ENCODE results near the gene FSTL5.

DNA sequence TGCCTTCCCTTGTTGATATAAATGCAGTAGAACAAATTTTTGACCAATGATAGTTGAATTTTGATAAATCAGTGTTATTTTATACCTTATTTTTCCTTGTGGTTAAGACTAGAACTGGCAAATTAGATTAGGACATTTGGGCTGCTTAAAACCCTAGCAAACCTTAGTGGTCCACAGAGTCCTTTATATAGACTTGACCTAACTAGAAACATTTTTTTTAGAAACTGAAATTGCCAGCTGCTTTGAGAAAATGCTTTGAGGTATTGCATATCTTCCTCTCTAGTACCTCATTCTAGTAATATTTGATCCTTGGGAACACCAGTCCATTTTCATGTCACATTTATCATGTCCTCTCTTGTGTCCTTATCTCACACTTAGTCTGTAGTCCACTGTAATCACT, 580.3 kb downstream of the FSTL5 start:
- TF ChIP-seq CTCF (conservative IDR thresholded peaks at IDR 0.05; ENCODE audit: low read depth in 2 of 2) = no peak
- no peak for TF ChIP-seq POLR2AphosphoS5 (IDR thresholded peaks at IDR 0.05; ENCODE audit: low read depth)
- no peak for TF ChIP-seq CREB1 (CRISPR knock-in tag; IDR thresholded peaks at IDR 0.05; ENCODE audit: low read depth)
- no peak for TF ChIP-seq EZH2phosphoT487 (IDR thresholded peaks at IDR 0.05; ENCODE audit: unreplicated experiment)
- no peak for TF ChIP-seq EZH2 (IDR thresholded peaks at IDR 0.05; ENCODE audit: low read depth, unreplicated experiment)
- TF ChIP-seq JUNB (IDR thresholded peaks at IDR 0.05; ENCODE audit: unreplicated experiment) = no peak
- no peak for TF ChIP-seq NANOG (IDR thresholded peaks at IDR 0.05; ENCODE audit: borderline replicate concordance)
- no peak for TF ChIP-seq STAT1 (IDR thresholded peaks at IDR 0.05; ENCODE audit: unreplicated experiment)
- TF ChIP-seq REST (IDR thresholded peaks at IDR 0.05; ENCODE audit: unreplicated experiment) = no peak
- TF ChIP-seq ZNF331 (CRISPR knock-in tag; IDR thresholded peaks at IDR 0.05; ENCODE audit: low read depth) = no peak
